ENCODE results near the gene APOBEC3B.

The APOBEC3B gene

GRCh38 chr22:38966380-38966702, 15.8 kb upstream of the APOBEC3B start:
- no peak for TF ChIP-seq ZNF8 (CRISPR knock-in tag; IDR thresholded peaks at IDR 0.05)
- TF ChIP-seq ISL1 (CRISPR knock-in tag; IDR thresholded peaks at IDR 0.05) = no peak
- ATAC-seq = no peak

DNA sequence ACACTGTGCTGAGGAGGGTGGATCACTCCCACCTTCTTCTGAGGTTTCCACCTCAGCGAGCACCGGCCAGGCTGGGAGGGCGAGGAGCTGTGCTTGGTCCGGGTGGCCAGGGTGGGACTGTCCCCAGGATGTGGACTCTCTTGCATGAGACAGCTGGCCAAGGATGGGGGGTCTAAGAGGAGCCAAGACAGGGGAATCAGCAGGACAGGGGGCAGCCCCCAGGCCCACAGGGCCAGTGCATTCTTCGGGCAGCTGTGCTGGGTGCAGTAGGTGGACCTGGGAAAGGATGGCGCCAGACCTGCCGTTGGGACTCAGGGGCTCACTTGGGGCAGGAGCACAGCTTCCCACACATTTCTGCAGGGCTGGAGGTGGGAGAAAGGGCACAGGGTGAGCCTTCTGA, 15.2 kb upstream of the APOBEC3B start:
- ATAC-seq = no peak
- no peak for TF ChIP-seq RARB (CRISPR knock-in tag; IDR thresholded peaks at IDR 0.05)

- TF ChIP-seq ZNF8 (CRISPR knock-in tag; IDR thresholded peaks at IDR 0.05) (no peak), ZNF565 (CRISPR knock-in tag; conservative IDR thresholded peaks at IDR 0.05; ENCODE audit: low read depth) (no peak), TCF4 (CRISPR knock-in tag; IDR thresholded peaks at IDR 0.05; ENCODE audit: borderline replicate concordance) (no peak), TOX (CRISPR knock-in tag; IDR thresholded peaks at IDR 0.05; ENCODE audit: borderline replicate concordance) (no peak), GLIS3 (CRISPR knock-in tag; IDR thresholded peaks at IDR 0.05) (no peak), ZC3H10 (CRISPR knock-in tag; IDR thresholded peaks at IDR 0.05) (no peak), ZNF70 (CRISPR knock-in tag; IDR thresholded peaks at IDR 0.05) (no peak), PATZ1 (CRISPR knock-in tag; IDR thresholded peaks at IDR 0.05; ENCODE audit: borderline replicate concordance) (no peak), ZFP30 (CRISPR knock-in tag; IDR thresholded peaks at IDR 0.05) (no peak), RARB (CRISPR knock-in tag; IDR thresholded peaks at IDR 0.05) (no peak), TSHZ2 (CRISPR knock-in tag; IDR thresholded peaks at IDR 0.05) (no peak), ISL1 (CRISPR knock-in tag; IDR thresholded peaks at IDR 0.05) (no peak), CSDC2 (CRISPR knock-in tag; IDR thresholded peaks at IDR 0.05) (no peak), ZFP3 (CRISPR knock-in tag; IDR thresholded peaks at IDR 0.05) (no peak), POU6F1 (CRISPR knock-in tag; IDR thresholded peaks at IDR 0.05; ENCODE audit: borderline replicate concordance, low read depth) (no peak)
- TF ChIP-seq, protein P1, sequence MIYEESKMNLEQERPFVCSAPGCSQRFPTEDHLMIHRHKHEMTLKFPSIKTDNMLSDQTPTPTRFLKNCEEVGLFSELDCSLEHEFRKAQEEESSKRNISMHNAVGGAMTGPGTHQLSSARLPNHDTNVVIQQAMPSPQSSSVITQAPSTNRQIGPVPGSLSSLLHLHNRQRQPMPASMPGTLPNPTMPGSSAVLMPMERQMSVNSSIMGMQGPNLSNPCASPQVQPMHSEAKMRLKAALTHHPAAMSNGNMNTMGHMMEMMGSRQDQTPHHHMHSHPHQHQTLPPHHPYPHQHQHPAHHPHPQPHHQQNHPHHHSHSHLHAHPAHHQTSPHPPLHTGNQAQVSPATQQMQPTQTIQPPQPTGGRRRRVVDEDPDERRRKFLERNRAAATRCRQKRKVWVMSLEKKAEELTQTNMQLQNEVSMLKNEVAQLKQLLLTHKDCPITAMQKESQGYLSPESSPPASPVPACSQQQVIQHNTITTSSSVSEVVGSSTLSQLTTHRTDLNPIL (CRISPR knock-in tag; IDR thresholded peaks at IDR 0.05; ENCODE audit: low read depth) = no peak
- TF ChIP-seq, protein P2, sequence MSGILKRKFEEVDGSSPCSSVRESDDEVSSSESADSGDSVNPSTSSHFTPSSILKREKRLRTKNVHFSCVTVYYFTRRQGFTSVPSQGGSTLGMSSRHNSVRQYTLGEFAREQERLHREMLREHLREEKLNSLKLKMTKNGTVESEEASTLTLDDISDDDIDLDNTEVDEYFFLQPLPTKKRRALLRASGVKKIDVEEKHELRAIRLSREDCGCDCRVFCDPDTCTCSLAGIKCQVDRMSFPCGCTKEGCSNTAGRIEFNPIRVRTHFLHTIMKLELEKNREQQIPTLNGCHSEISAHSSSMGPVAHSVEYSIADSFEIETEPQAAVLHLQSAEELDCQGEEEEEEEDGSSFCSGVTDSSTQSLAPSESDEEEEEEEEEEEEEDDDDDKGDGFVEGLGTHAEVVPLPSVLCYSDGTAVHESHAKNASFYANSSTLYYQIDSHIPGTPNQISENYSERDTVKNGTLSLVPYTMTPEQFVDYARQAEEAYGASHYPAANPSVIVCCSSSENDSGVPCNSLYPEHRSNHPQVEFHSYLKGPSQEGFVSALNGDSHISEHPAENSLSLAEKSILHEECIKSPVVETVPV (CRISPR knock-in tag; IDR thresholded peaks at IDR 0.05) = no peak
- ATAC-seq = no peak
These were observed 14.4 kb upstream of the APOBEC3B start for GRCh38 chr22:38967451-38968450.

DNA sequence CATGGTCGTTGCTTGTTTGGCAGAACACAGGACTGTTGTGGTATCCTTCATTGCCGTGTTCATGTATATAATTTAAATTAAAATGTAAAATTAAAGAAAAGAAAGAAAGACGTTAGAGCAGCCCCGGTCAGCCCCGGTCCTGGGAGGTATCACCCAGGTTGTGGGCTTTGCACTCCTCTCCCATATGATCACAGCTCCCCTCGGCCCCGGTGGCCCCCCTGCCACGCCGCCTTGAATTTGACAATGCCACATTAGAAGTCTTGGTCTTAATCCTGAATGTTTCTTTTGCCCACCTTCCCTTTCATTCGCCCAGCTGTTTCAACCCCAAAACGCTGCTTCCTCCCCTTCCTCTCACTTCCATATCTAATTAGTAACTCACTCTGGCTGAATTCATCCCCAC, 13.3 kb upstream of the APOBEC3B start:
- ATAC-seq = no peak
- TF ChIP-seq ARNTL (CRISPR knock-in tag; IDR thresholded peaks at IDR 0.05; ENCODE audit: borderline replicate concordance, low read depth) = no peak
- no peak for TF ChIP-seq SNAI2 (CRISPR knock-in tag; IDR thresholded peaks at IDR 0.05)
- no peak for TF ChIP-seq ZC3H10 (CRISPR knock-in tag; IDR thresholded peaks at IDR 0.05)
- TF ChIP-seq ZNF70 (CRISPR knock-in tag; IDR thresholded peaks at IDR 0.05) = no peak
- TF ChIP-seq ZNF565 (CRISPR knock-in tag; conservative IDR thresholded peaks at IDR 0.05; ENCODE audit: low read depth) = no peak
- TF ChIP-seq GLIS3 (CRISPR knock-in tag; IDR thresholded peaks at IDR 0.05) = no peak
- TF ChIP-seq, protein P1 (CRISPR knock-in tag; IDR thresholded peaks at IDR 0.05; ENCODE audit: low read depth) = no peak
- no peak for TF ChIP-seq ZFP30 (CRISPR knock-in tag; IDR thresholded peaks at IDR 0.05)
